RWPE1 (cell line): ENCODE measurements around the gene SLC25A38.

ENCODE experiments used
- CTCF ChIA-PET: fragments of 350-600 bp; sonication (Branson Sonifier 250); formaldehyde crosslinking; extraction: SDS; loops from one replicate; lab custom pipeline; 2021; lab: Yijun Ruan, JAX
- POLR2A ChIA-PET: fragments of 400-600 bp; formaldehyde crosslinking; extraction: SDS; loops from one replicate; lab custom pipeline; 2020; ENCODE audit warnings: antibody characterized with exemption; ENCODE audit not compliant: low non-redundant PET; lab: Yijun Ruan, JAX
- DNase-seq: peaks from one replicate; pipeline ENCODE4 v3.0.0; 2012; ENCODE audit warnings: low spot score
- H3K27ac ChIP-seq: fragments of 450-650 bp; 2 replicates; pipeline ENCODE4 v1.5.1; 2017
- TF ChIP-seq, protein P1 (sequence below): fragments of 450-650 bp; conservative IDR thresholded peaks from 2 replicates; pipeline ENCODE4 v1.5.1; 2017; ENCODE audit warnings: low read depth, mild to moderate bottlenecking

Gene SLC25A38

DNA sequence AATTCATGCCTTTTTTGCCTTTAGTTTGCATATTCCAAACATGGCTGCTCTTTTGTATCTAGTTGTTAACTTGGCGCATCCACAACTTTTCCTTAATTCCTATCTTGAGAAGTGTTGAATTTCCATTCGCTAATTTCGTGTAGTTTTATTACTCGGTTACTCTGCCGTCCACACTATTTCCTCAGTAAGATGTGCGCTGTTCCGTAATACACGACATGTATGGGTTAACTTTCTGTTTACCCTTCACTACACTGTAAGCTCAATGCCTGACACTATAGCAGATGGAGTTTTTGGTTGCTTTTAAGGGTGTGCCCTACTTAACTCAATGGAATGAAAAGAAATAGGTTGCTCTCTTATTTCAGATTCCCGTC, 24.1 kb downstream of the SLC25A38 start:
- POLR2A ChIA-PET = no interaction called here
- CTCF ChIA-PET = interaction anchor here (0.6 kb wide), 1 partner anchor 266 kb away, joined by 3 read pairs; no protein-coding TSS in a partner anchor
- peak overlapping the region; percentile 90 for H3K27ac ChIP-seq
- TF ChIP-seq, protein P1, sequence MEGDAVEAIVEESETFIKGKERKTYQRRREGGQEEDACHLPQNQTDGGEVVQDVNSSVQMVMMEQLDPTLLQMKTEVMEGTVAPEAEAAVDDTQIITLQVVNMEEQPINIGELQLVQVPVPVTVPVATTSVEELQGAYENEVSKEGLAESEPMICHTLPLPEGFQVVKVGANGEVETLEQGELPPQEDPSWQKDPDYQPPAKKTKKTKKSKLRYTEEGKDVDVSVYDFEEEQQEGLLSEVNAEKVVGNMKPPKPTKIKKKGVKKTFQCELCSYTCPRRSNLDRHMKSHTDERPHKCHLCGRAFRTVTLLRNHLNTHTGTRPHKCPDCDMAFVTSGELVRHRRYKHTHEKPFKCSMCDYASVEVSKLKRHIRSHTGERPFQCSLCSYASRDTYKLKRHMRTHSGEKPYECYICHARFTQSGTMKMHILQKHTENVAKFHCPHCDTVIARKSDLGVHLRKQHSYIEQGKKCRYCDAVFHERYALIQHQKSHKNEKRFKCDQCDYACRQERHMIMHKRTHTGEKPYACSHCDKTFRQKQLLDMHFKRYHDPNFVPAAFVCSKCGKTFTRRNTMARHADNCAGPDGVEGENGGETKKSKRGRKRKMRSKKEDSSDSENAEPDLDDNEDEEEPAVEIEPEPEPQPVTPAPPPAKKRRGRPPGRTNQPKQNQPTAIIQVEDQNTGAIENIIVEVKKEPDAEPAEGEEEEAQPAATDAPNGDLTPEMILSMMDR = no peak
- DNase-seq = no peak

DNA sequence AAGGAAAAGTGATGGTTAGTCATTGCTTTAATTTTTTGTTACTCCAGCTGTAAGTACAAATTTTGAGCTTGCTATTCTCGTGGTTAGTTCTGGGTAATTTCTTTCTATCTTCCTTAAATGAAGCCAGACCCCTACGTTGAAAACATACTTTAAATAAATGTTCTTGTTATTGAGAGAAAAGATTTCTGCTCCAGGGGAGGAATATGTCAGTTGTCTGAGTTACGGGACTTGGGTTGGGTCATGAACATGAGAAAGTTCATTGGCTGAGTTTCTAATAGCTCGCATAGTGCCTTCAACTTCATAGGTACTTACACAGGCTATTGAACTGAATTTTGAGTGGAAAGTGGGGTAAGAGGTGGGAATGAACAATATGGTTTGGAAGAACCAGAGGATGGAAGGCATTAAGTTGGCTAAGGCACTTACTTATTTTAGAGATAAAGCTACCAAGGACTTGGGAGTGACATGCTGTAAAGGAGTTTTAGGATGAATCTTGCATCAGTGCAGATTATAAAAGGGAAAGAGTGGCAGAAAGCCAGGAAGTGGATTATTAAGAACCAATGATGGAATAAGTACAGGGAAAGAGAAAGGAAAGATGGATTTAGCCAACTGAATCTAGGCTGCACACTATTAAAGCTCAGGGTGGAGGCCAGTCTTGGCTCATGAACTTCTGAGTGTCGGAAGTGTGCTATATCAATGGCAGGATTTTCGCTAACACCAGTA, 24.8 kb downstream of the SLC25A38 start:
- ChIA-PET CTCF (no interaction called here), POLR2A (no interaction called here)
- TF ChIP-seq, protein P1 = no peak
- no peak for DNase-seq
- H3K27ac ChIP-seq = no peak overlapping the region

DNA sequence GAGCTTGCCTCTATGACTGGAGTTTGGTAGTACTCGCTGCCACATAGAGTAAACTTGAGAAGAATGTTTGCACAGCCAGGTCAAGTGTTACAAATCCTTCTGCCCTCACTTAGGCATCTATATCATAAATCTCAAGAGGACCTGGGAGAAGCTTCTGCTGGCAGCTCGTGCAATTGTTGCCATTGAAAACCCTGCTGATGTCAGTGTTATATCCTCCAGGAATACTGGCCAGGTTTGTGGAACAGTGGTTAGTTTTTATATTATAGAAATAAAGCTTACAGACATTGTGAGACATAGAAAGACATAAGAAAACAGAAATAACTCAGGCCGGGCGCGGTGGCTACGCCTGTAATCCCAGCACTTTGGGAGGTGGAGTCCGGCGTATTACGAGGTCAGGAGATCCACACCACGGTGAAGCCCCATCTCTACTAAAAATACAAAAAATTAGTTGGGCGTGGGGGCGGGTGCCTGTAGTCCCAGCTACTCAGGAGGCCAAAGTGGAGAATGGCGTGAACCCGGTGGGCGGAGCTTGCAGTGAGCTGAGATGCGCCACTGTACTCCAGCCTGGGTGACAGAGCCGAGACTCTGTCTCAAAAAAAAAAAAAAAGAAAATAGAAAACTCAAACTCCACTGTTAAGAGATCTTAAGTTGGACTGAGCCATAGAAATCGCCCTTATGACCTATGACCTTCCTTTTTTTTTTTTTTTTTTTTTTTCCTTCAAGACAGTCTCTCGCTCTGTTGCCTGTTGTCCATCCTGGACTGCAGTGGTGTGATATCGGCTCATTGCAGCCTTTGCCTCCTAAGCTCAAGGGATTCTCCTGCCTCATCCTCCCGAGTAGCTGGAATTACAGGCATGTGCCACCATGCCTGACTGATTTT, 25.6 kb downstream of the SLC25A38 start:
- CTCF ChIA-PET = no interaction called here

DNA sequence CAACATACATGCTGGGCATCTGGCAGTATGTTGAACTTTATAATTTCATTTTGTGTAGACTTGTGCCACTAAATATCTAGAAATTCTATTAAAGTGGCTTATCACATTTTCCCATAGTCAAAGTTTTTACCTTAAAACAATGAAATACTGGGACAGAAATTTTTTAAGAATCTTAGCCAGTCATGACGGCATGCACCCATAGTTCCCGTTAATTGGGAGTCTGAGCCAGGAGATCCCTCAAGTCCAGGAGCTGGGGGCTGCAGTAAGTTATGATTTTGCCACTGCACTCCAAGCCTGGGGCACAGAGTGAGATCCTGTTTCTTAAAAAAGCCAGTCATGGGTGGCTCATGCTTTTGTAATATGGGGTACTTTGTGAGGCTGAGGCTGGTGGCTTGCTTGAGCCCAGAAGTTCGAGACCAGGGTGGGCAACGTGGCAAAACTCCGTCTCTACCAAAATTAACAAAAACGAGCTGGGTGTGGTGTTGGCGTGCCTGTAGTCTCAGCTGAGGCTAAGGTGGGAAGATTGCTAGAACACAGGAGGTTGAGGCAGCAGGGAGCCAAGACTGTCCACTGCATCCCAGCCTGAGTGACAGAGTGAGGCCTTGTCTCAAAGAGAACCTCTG, 26.5 kb downstream of the SLC25A38 start:
- H3K27ac ChIP-seq = peak overlapping the region; percentile 66
- no peak for DNase-seq
- POLR2A ChIA-PET = interaction anchor here (0.7 kb wide), 1 partner anchor 25 kb away, joined by 3 read pairs; no protein-coding TSS in a partner anchor
- CTCF ChIA-PET = no interaction called here
- TF ChIP-seq, protein P1 = no peak

More for the DNA sequence above, 25.6 kb downstream of the SLC25A38 start:
- no peak for DNase-seq
- TF ChIP-seq, protein P1 = no peak
- POLR2A ChIA-PET = interaction anchor here (0.7 kb wide), 1 partner anchor 24 kb away, joined by 3 read pairs; no protein-coding TSS in a partner anchor
- H3K27ac ChIP-seq = peak overlapping the region; percentile 66

DNA sequence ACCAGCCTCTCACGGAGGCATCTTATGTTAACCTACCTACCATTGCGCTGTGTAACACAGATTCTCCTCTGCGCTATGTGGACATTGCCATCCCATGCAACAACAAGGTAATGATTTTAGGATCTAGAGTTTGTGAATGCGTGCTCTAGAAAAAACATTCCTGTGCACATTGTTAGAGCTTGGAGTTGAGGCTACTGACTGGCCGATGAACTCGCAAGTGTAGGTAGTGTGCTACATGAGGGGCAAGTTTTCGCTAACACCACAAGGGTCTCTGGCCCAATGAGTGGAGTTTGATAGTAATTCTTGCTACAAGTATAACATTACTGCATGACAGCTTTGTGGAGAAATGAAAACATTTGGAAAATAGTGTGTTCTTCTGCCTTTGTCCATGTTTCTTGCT, 27.7 kb downstream of the SLC25A38 start:
- DNase-seq = no peak
- CTCF ChIA-PET = no interaction called here
- POLR2A ChIA-PET = no interaction called here
- TF ChIP-seq, protein P1 = no peak
- peak overlapping the region; percentile 38; the same call in 1 of the 2 replicates for H3K27ac ChIP-seq

DNA sequence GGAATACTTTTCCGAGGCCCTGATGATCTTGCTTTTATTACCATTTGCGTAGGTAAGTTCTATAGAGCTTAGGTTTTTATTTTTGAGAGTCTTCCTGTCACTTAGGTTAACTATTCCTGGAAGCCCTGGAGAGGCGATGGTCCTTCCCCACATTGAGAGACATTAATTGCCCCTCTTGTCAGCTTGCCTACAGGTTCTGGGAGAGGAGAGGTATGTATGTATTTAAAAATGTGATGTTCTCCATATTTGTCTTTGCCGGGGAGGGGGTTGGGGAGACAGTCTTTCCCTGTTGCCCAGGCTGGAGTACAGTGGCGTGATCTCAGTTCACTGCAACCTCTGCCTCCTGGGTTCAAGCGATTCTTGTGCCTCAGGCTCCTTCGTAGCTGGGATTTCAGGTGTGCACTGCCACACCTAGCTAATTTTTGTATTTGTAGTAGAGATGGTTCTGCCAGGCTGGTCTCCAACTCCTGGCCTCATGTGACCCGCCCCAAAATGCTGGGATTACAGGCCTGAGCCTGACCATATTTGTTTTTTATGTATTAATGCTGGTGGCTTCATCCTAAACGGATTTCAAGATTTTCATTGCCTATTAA, 29.6 kb downstream of the SLC25A38 start:
- CTCF ChIA-PET = no interaction called here

More for the DNA sequence above, 29.6 kb downstream of the SLC25A38 start:
- TF ChIP-seq, protein P1 = no peak
- POLR2A ChIA-PET = no interaction called here
- peak overlapping the region; percentile 67 for H3K27ac ChIP-seq
- DNase-seq = no peak
